Ammon's horn (tissue), 1 donor: ENCODE measurements around the gene ATXN2L.
"Not testable (repeated sequence)": the region's sequence is repeated elsewhere in the genome, so short reads cannot be mapped to it uniquely, and the experiment has no call there.

Experiments used
- DNase-seq: peaks from one replicate; pipeline ENCODE4 v3.0.0-alpha.2; 2016; ENCODE audit warnings: low spot score

The ATXN2L gene

GRCh38 chr16:28872952-28873351 lies 50.2 kb downstream of the ATXN2L start:
- no peak for DNase-seq

GRCh38 chr16:28873543-28874201 lies 50.9 kb downstream of the ATXN2L start:
- no peak for DNase-seq

GRCh38 chr16:28874406-28874805 lies 51.6 kb downstream of the ATXN2L start:
- DNase-seq: no peak

GRCh38 chr16:28875134-28876018 lies 52.6 kb downstream of the ATXN2L start:
- DNase-seq: no peak

GRCh38 chr16:28876019-28876659 lies 53.3 kb downstream of the ATXN2L start:
- no peak for DNase-seq

- DNase-seq: no peak
Observed at GRCh38 chr16:28876973-28877654, 54.3 kb downstream of the ATXN2L start.

- no peak for DNase-seq
Observed at GRCh38 chr16:28877655-28878000, 54.8 kb downstream of the ATXN2L start.

GRCh38 chr16:28878083-28878926 lies 55.5 kb downstream of the ATXN2L start, which contains the start of gene ATP2A1:
Gene ATP2A1 (plus strand): TSS chr16:28878488. CDS start chr16:28878672, 184 bp downstream.
- DNase-seq: no peak

GRCh38 chr16:28879261-28879840 lies 56.6 kb downstream of the ATXN2L start:
- DNase-seq: no peak

- peak; percentile 84 for DNase-seq
Observed at GRCh38 chr16:28879841-28880588, 57.2 kb downstream of the ATXN2L start.

- DNase-seq: no peak
Observed at GRCh38 chr16:28880589-28880915, 57.8 kb downstream of the ATXN2L start.

- DNase-seq: no peak
Observed at GRCh38 chr16:28880955-28881354, 58.2 kb downstream of the ATXN2L start.

GRCh38 chr16:28881565-28881964 lies 58.8 kb downstream of the ATXN2L start:
- not testable (repeated sequence) for DNase-seq

- DNase-seq: no peak
Observed at GRCh38 chr16:28882551-28883160, 59.9 kb downstream of the ATXN2L start.

- no peak for DNase-seq
Observed at GRCh38 chr16:28883221-28883996, 60.6 kb downstream of the ATXN2L start.

- DNase-seq: no peak
Observed at GRCh38 chr16:28884045-28884444, 61.2 kb downstream of the ATXN2L start.
